Measurements from ENCODE around the gene SP140.

- no peak for TF ChIP-seq CTCF (IDR thresholded peaks at IDR 0.05)
- no peak for TF ChIP-seq POLR2A (IDR thresholded peaks at IDR 0.05)
Measured at GRCh38 chr2:230181195-230181594, 44.3 kb upstream of the SP140 start.

All from vagina (tissue), 2 donors.